ENCODE data around the gene SIAE.
"Not testable (repeated sequence)": the region's sequence is repeated elsewhere in the genome, so short reads cannot be mapped to it uniquely, and the experiment has no call there.

The SIAE gene

DNA sequence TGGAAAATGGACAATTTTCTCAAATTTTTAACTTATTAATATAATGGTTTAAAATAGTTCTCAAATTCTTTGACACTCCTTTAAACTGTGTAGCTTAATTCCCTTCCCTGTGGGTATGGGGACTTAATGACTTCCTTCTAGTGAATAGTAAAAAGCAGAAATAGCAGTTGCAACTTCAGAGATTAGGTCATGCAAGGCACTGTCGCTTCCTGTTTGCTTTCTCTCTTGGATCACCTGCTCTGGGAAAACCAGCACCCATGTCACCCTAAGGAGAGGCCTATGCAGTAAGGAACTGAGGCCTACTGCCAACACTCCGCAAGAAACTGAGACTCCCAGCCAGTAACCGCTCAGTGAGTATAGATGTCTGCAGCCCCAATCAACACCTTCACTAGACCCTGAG, 67.8 kb downstream of the SIAE start:
- TF ChIP-seq, protein P1, sequence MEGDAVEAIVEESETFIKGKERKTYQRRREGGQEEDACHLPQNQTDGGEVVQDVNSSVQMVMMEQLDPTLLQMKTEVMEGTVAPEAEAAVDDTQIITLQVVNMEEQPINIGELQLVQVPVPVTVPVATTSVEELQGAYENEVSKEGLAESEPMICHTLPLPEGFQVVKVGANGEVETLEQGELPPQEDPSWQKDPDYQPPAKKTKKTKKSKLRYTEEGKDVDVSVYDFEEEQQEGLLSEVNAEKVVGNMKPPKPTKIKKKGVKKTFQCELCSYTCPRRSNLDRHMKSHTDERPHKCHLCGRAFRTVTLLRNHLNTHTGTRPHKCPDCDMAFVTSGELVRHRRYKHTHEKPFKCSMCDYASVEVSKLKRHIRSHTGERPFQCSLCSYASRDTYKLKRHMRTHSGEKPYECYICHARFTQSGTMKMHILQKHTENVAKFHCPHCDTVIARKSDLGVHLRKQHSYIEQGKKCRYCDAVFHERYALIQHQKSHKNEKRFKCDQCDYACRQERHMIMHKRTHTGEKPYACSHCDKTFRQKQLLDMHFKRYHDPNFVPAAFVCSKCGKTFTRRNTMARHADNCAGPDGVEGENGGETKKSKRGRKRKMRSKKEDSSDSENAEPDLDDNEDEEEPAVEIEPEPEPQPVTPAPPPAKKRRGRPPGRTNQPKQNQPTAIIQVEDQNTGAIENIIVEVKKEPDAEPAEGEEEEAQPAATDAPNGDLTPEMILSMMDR (IDR thresholded peaks at IDR 0.05; ENCODE audit: unreplicated experiment in 3 of 3): no peak
- H3K9me3 Mint-ChIP-seq: no peaks in the 10 kb centered on the region
- peaks cover 6% of the 10 kb centered on the region for H3K4me1 Mint-ChIP-seq
- H3K27me3 Mint-ChIP-seq (ENCODE audit: low read depth): no peaks in the 10 kb centered on the region
- no peak overlapping the region for H3K27ac Mint-ChIP-seq
- H3K4me3 Mint-ChIP-seq: no peak overlapping the region
- no peaks in the 10 kb centered on the region for H3K36me3 Mint-ChIP-seq (ENCODE audit: low read depth)

GRCh38 chr11:124602723-124603122, 70.8 kb downstream of the SIAE start:
- not testable (repeated sequence) for H3K27ac Mint-ChIP-seq; H3K4me1 Mint-ChIP-seq; H3K27me3 Mint-ChIP-seq (ENCODE audit: low read depth); H3K9me3 Mint-ChIP-seq; H3K4me3 Mint-ChIP-seq; H3K36me3 Mint-ChIP-seq (ENCODE audit: low read depth)

- Mint-ChIP-seq H3K27ac (no peak overlapping the region), H3K4me1 (peaks cover 8% of the 10 kb centered on the region), H3K27me3 (ENCODE audit: low read depth) (peaks cover 5% of the 10 kb centered on the region), H3K9me3 (no peaks in the 10 kb centered on the region), H3K36me3 (ENCODE audit: low read depth) (no peaks in the 10 kb centered on the region), H3K4me3 (no peak overlapping the region)
- TF ChIP-seq, protein P1 (IDR thresholded peaks at IDR 0.05; ENCODE audit: unreplicated experiment in 3 of 3): no peak
Measured at GRCh38 chr11:124602193-124602592, 71.3 kb downstream of the SIAE start.

DNA sequence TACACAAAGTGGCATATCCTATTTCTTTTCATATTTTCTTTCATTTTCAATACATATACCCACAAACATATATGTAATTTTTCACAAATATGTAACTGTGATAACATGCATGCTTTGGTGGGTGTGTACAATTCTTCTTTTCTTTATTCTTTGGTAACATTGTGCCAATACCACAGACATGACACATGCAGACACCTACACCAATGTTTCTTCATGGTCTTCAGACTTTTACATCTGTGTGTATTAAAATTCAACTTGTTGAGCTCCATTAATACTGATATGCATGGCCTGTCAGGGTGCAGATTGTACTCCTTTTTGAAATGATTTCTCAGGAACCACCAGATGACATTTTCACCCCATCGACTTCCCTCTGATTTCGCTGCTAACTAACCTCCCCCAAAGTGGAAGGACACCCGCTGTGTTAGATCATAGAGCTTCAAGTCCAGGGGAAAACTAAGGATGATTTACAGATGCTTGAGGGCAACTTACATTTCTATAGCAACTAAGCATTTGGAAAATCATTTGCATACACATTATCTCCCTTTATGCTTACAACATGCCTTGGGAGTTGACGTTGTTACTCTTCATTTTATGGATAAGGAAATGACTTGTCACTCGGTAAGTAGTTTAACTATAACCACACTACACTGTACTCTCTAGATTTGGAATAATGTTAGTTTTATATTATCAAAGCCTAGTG, 72.8 kb downstream of the SIAE start:
- H3K4me1 Mint-ChIP-seq: peaks cover 8% of the 10 kb centered on the region
- H3K27me3 Mint-ChIP-seq (ENCODE audit: low read depth): peaks cover 6% of the 10 kb centered on the region
- H3K9me3 Mint-ChIP-seq: no peaks in the 10 kb centered on the region
- TF ChIP-seq, protein P1 (IDR thresholded peaks at IDR 0.05; ENCODE audit: unreplicated experiment in 3 of 3): no peak
- no peaks in the 10 kb centered on the region for H3K36me3 Mint-ChIP-seq (ENCODE audit: low read depth)
- peak overlapping the region in 1 of 3 experiments; percentile 16 for H3K27ac Mint-ChIP-seq
- no peak overlapping the region for H3K4me3 Mint-ChIP-seq

DNA sequence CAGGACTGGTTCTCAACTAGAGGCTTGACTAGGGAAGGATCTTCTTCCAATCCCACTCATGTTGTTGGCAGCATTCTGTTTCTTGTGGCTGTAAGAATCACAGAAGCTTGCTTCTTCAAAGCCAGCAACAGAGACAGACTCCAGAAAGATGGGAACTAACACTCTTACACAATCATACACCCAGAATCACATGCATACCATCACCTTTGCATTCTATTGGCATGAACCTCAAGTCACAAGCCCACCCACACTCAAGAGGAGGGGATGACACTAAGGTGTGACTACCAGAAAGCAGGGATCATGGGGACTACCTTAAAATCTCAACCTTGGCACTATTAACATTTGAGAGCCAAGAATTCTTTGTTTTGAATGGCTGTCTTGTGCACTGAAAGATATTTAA, 75.9 kb downstream of the SIAE start:
- Mint-ChIP-seq H3K27ac (no peak overlapping the region), H3K36me3 (ENCODE audit: low read depth) (no peaks in the 10 kb centered on the region), H3K4me1 (peaks cover 8% of the 10 kb centered on the region), H3K9me3 (no peaks in the 10 kb centered on the region), H3K4me3 (no peak overlapping the region), H3K27me3 (ENCODE audit: low read depth) (peaks cover 6% of the 10 kb centered on the region)
- TF ChIP-seq, protein P1 (IDR thresholded peaks at IDR 0.05; ENCODE audit: unreplicated experiment in 3 of 3): no peak

GRCh38 chr11:124595302-124595701, 78.2 kb downstream of the SIAE start:
- no peaks in the 10 kb centered on the region for H3K4me1 Mint-ChIP-seq
- TF ChIP-seq, protein P1 (IDR thresholded peaks at IDR 0.05; ENCODE audit: unreplicated experiment in 3 of 3): no peak
- H3K27ac Mint-ChIP-seq: no peak overlapping the region
- no peaks in the 10 kb centered on the region for H3K36me3 Mint-ChIP-seq (ENCODE audit: low read depth)
- no peak overlapping the region for H3K4me3 Mint-ChIP-seq
- no peaks in the 10 kb centered on the region for H3K9me3 Mint-ChIP-seq
- H3K27me3 Mint-ChIP-seq (ENCODE audit: low read depth): peaks cover 6% of the 10 kb centered on the region

Data from nephron (organoid).